G401 (cell line): ENCODE measurements around the gene GPATCH8. TPM values are rescaled to one million over a fixed set of nuclear protein-coding genes. Genes with fewer than 3 reads are reported as not detected.
"Not testable (repeated sequence)": the region's sequence is repeated elsewhere in the genome, so short reads cannot be mapped to it uniquely, and the experiment has no call there.

Experiments used
- DNase-seq: peaks from one replicate; pipeline ENCODE4 v3.0.0-alpha.2; 2015; ENCODE audit warnings: low spot score
- in situ Hi-C: cut with HindIII; loops from 2 replicates; pipeline ENCODE4 v1.10.0; 2016; ENCODE audit warnings: low sequenced_read_pairs, mixed read lengths
- total RNA-seq: library from RNA; depleted of rRNA; stranded (reverse); fragments of >200 nt; shearing (Covaris generic); gene quantifications from 2 replicates; pipeline ENCODE4 v1.2.3, GENCODE V29; 2014

GPATCH8 gene
- total RNA-seq, 1 experiment from 2014 or later: 16.8 TPM

- DNase-seq: no peak
- in situ Hi-C loops: no loop called here
These were observed 93.7 kb downstream of the GPATCH8 start for GRCh38 chr17:44409309-44410028.

DNA sequence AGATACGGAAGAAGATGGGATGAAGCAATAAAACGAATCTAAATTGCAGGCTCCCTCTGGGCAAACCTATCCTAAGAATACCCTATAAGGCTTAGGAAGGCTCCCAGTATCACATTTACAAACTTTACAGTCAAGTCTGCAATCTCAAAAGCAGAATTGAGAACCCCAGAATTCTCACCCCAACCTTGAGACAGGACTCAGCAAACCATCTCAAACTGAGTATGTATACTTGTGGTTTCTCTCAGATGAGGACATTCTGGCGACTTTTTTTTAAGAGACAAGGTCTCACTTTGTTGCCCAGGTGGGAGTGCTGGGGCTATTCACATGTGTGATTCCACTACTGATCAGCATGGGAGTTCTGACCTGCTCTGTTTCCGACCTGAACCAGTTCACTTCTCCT lies 94.4 kb downstream of the GPATCH8 start:
- in situ Hi-C loops: no loop called here
- no peak for DNase-seq

- in situ Hi-C loops: no loop called here
- DNase-seq: no peak
These were observed 100.5 kb downstream of the GPATCH8 start for GRCh38 chr17:44402564-44403172.

DNA sequence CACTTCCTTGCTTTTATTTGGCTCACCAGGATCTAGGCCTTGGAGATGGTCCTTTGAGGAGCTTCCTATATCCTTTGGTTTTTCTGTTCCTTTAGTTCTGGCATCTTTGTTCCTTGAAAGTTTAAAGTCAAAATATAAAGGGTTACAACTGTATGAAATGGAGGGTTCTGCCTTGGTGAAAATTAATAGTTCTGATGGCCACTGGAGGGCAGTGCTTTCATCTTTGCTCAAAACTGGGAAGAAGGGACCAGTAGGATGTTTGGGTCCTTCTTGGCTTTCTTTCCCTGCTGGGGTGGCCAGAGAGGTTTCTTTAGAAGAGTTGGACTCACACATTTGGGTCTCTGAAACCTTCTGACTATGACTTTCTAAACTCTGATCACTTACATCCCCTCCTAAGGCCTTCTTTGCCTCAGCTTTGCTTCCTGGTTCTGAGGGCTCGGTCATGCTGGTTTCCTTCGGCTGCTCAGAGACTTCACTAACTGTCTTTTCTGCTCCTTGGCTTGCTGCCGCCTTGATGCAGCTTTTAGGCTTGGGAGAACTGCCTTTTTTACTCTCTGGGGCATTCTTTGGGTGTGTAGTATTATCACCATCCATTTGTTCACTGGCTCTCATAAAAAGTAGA lies 102.9 kb downstream of the GPATCH8 start:
- in situ Hi-C loops: no loop called here
- peak; percentile 40 for DNase-seq

GRCh38 chr17:44398692-44399691 lies 104.2 kb downstream of the GPATCH8 start:
- in situ Hi-C loops: no loop called here
- no peak for DNase-seq

DNA sequence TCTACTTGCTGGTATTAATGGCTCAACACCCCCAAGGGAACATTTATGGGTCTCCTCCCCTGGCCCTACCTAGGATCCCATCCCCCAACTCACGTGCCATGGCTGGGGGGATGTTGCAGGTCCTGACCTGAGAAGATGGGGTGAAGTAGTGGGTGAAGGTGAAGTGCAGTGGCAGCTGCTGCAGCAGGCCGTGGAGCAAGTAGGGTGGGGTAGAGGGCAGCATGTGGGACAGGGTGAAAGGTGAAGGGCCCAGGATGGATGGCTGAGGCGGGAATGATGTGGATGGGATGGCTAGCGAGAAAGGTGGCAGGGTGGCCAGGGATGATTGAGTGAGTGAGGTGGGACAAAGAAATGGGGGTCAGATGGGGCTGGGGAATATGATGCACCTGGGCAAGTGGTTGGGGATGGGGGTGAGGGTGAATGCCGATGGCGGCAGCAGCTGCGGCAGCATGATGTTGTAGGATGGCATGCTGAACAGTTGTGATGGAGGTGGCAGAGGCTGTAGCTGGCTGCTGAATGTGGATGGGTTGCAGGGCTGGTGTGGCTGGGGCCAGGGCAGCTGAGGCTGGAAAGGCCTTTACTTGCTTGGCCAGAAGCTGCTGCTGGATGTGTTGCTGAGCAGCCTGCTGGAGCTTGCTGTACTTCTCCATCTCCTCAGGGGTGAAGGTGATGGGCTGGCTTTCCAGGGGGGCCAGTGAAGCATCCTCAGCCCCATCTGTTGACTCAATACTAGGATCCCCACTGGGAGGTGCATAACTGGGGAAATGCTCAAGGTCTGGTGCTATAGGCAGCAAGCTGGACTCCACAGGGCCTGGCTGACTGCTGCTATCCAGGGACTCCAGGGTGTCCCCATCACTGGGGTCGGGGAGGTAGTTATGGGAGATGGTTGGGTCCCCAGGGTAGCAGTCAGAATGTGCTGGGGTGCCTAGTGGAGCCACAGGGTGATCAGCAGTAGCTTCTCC lies 105.4 kb downstream of the GPATCH8 start:
- DNase-seq: no peak
- in situ Hi-C loops: no loop called here

DNA sequence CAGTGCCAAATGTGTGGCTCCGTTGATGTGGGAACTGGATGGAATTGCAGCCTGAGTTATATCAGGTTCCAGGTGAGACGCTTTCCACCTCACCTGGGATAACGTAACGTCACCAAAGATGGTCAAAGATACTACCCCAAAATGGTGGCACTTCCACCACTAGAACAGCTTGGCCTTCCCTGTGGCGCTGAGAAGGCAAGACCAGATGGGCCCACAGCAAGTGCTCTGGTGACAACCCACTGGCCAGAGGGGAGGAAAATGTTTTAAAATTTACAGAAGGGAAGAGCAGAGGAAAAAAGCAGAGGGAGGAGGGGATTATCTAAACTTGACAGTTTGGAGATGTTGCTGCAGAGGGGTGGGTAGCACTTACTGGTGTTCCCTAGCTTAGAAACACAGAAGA lies 106.3 kb downstream of the GPATCH8 start:
- peak; percentile 65 for DNase-seq
- in situ Hi-C loops: no loop called here

GRCh38 chr17:44394833-44395232 lies 108.4 kb downstream of the GPATCH8 start:
- no peak for DNase-seq
- in situ Hi-C loops: no loop called here

DNA sequence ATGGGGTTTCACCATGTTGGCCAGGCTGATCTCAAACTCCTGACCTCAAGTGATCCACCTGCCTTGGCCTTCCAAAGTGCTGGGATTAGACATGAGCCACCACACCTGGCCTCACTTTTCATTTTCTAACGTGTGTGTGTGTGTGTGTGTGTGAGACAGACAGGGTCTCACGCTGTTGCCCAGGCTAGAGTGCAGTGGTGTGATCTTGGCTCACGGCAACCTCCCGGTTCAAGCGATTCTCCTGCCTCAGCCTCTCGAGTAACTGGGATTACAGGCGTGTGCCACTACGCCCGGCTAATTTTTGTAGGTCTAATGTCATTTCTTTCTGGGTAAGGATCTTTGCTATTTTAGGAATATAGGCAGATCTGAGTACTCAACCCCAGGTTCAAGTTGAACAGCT lies 109.1 kb downstream of the GPATCH8 start:
- in situ Hi-C loops, DNase-seq: not testable (repeated sequence)

DNA sequence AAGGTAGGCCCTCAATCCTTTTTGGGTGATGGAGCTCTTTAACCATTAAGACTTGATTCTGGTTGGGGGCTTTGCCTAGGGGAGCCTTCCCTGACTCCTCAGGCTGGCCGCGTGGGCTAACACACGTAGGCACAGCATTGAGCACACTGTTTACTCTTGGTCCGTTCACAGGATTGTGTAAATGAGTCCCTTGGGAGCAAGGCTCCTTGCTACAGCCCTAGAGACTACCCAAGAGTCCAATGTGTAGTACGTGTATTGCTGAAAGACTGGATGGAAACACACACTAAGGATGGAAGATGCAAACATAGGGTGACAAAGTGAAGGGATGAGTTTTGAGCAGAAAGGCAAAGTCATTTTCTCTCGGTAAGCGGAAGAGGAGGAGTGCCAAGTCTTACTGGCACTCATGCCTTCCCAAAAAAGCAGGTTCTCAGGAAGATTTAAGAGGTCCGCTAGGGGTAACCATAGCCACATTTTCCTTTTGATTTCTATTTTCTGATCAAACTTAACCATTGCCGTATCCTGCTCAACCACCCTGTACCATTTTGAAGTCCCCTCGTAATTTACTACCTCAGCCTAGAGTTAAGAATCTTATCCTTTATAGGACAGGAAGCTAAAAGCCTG lies 112.8 kb downstream of the GPATCH8 start:
- DNase-seq: no peak
- in situ Hi-C loops: no loop called here

- in situ Hi-C loops: no loop called here
- no peak for DNase-seq
These were observed 113.4 kb downstream of the GPATCH8 start for GRCh38 chr17:44389723-44390202.

- no peak for DNase-seq
- in situ Hi-C loops: no loop called here
These were observed 113.9 kb downstream of the GPATCH8 start, which contains the start of gene ITGA2B for GRCh38 chr17:44389281-44389680. Gene ITGA2B, minus strand, starts transcription at chr17:44389649. Its CDS starts 176 bp downstream, at chr17:44389473.

DNA sequence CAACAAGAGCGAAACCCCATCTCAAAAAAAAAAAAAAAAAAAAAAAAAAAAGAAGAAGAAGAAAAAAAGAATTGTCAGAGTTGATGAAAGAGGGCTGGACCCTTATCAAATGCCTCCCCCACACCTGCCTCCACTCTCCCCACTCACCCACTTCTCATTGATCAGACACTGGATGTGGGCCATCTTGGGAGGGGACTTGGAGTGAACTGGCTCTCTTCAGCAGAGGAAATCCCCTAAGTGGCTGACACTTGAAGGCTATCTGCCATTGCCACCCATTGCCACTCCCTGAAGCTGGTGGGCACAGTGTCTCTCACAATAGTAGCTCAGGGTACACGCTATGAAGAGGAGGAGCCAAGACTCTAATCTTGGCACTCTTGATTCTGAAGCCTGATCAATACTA lies 115.4 kb downstream of the GPATCH8 start:
- in situ Hi-C loops: no loop called here
- no peak for DNase-seq

DNA sequence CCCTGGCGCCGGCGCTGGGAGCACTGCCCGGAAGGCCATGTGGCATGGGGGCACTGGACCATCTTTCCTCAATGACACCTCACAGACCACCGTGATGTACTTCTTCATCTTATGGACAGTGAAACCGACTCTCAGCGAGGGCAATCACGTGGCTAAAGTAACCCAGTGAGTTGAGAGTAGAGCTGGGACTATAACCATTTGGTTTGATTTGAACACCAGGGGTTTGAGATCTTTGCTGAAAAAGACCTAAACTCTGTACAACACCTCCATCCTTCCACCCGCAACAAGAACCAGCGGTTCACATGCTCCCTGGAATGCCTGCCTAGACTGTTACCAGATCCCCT lies 117.1 kb downstream of the GPATCH8 start:
- in situ Hi-C loops: no loop called here
- peak; percentile 22 for DNase-seq

- peak; percentile 76 for DNase-seq
- in situ Hi-C loops: no loop called here
These were observed 117.7 kb downstream of the GPATCH8 start for GRCh38 chr17:44385287-44386181.

DNA sequence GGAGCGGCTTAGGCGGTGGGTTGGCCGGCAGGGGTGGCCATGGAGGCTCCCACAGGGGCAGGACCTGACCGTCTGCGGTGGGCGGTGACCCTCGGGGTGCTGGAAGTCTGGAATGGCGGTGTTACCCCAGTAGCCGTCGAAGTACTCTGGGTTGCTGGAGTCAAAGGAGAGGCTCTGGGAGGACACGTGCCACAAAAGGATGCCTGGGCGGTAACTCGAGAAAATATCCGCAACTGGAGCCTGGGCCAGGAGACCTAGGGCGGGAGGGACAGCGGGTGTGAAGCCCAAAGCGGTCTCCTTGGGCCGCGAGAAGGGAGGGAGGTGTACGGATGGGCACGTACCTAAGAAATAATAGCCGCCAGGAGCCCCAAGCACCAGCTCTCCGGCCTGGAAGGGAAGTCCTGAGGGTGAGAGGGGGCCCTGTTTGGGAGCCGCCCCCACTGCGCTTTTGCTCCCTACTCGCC lies 118.4 kb downstream of the GPATCH8 start:
- no peak for DNase-seq
- in situ Hi-C loops: no loop called here
